Subcutaneous abdominal adipose tissue (tissue), 5 donors: ENCODE results near the gene ESYT2.

Experiments
- H3K27ac ChIP-seq: one replicate; pipeline ENCODE4 v1.7.0; 2013; ENCODE audit warnings: low read depth, mild to moderate bottlenecking, inconsistent platforms, low read length, moderate library complexity
- H3K27me3 ChIP-seq, 5 donors: one replicate each; pipeline ENCODE4 v1.7.0; 2013; ENCODE audit warnings: low read length in 5 of 5, inconsistent platforms in 1 of 5; ENCODE audit not compliant: control insufficient read depth in 5 of 5, insufficient read depth in 4 of 5
- H3K36me3 ChIP-seq, 5 donors: one replicate each; pipeline ENCODE4 v1.7.0; 2013; ENCODE audit warnings: low read length in 5 of 5; ENCODE audit not compliant: control insufficient read depth in 5 of 5, insufficient read depth in 5 of 5
- H3K4me1 ChIP-seq, 5 donors: one replicate each; pipeline ENCODE4 v1.7.0; 2013; ENCODE audit warnings: low read length in 5 of 5, mild to moderate bottlenecking in 3 of 5, moderate library complexity in 1 of 5; ENCODE audit not compliant: control insufficient read depth in 5 of 5, insufficient read depth in 5 of 5
- H3K4me3 ChIP-seq, 5 donors: one replicate each; pipeline ENCODE4 v1.7.0; 2013; ENCODE audit warnings: low read length in 5 of 5, low read depth in 1 of 5
- H3K9ac ChIP-seq, 5 donors: one replicate each; pipeline ENCODE4 v1.7.0; 2013; ENCODE audit warnings: low read length in 5 of 5, mild to moderate bottlenecking in 4 of 5, moderate library complexity in 3 of 5
- H3K9me3 ChIP-seq, 5 donors: one replicate each; pipeline ENCODE4 v1.7.0; 2013; ENCODE audit warnings: low read length in 5 of 5; ENCODE audit not compliant: control insufficient read depth in 5 of 5
- donor health status: healthy.
- donor health status: healthy.
- donor health status: healthy.
- donor health status: healthy.
- donor health status: healthy.

The ESYT2 gene

DNA sequence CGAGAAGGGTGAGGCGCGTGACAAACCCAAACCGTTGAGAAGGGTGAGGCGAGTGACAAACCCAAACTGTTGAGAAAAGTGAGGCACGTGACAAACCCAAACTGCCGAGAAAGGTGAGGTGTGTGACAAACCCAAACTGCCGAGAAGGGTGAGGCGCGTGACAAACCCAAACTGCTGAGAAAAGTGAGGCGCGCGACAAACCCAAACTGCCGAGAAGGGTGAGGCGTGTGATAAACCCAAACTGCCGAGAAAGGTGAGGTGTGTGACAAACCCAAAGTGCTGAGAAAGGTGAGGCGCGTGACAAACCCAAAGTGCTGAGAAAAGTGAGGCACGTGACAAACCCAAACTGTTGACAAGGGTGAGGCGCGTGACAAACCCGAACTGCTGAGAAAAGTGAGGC lies 25.0 kb downstream of the ESYT2 start:
- Histone ChIP-seq H3K27ac (no peak overlapping the region), H3K4me3 (no peak overlapping the region), H3K4me1 (peaks cover 0 to 36% (median 24%) of the 10 kb centered on the region in 5 donors), H3K9ac (no peak overlapping the region), H3K36me3 (peaks cover 0 to 9% (median 7%) of the 10 kb centered on the region in 5 donors), H3K27me3 (no peaks in the 10 kb centered on the region), H3K9me3 (no peaks in the 10 kb centered on the region)

DNA sequence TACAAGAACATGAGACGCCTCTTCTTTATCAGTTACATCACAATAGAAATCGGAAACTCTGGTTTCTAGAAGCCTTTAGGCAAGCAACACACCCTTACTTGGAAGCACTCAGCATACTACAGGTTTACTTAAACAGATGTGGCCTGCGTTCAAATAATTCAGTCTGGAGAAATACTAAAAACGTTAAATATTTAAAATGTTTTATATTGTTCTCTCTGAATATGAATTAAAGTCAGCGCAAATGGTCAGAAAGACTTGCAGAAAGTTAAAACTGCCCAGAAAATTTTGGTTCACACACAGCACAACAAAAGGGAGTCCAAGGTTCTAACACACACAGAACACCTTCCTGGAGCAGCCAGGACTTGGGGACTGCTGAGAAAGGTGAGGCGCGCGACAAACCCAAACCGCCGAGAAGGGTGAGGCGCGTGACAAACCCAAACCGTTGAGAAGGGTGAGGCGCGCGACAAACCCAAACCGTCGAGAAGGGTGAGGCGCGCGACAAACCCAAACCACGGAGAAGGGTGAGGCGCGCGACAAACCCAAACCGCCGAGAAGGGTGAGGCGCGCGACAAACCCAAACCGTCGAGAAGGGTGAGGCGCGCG lies 25.8 kb downstream of the ESYT2 start:
- H3K36me3 ChIP-seq = peaks cover 0 to 7% (median 7%) of the 10 kb centered on the region in 5 donors
- no peak overlapping the region for H3K4me3 ChIP-seq
- H3K27ac ChIP-seq = peak overlapping the region; percentile 77
- no peaks in the 10 kb centered on the region for H3K9me3 ChIP-seq
- H3K4me1 ChIP-seq = peaks cover 0 to 36% (median 24%) of the 10 kb centered on the region in 5 donors
- no peaks in the 10 kb centered on the region for H3K27me3 ChIP-seq
- H3K9ac ChIP-seq = no peak overlapping the region

DNA sequence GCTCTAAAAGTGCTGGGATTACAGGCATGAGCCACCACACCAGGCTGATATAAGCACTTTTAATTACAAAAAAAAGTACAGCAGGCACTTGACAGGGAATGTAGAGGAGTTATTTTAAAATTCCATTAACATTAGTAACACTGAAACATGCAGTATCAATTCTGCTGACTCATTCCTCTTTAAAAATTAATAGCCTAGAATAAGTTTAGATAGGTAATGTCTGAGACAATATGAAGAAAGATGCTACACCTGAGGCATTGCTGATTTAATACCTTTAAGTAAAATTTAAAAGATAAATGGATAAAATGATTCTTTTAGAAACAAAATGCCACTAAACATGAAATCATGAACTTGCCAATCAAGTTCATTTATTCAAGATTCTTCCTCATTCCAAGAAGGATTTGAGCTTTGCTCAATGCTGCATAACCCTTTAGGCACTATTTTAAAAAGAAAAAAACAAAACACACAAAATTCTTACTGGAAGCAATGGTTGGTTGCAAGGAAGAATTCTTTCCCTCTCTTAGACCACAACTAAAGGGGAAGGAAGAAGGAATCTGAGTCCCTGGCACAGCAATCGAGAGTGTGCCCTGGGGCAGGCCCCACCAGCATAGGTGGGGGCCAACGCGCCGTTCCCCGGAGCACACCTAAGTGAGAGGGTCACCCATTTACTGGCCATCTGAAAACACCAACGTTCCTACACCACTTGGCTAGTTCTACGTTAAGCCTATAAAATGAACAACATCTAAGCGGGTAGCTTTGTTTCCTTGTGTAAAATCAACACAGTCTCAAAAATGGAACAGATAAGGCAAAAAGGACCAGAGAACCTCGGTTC lies 26.6 kb downstream of the ESYT2 start:
- peaks cover 0 to 4% (median 3%) of the 10 kb centered on the region in 5 donors for H3K36me3 ChIP-seq
- peak overlapping the region; percentile 77 for H3K27ac ChIP-seq
- no peaks in the 10 kb centered on the region for H3K9me3 ChIP-seq
- no peak overlapping the region for H3K9ac ChIP-seq
- H3K27me3 ChIP-seq = no peaks in the 10 kb centered on the region
- no peak overlapping the region for H3K4me3 ChIP-seq
- H3K4me1 ChIP-seq = peaks cover 0 to 36% (median 24%) of the 10 kb centered on the region in 5 donors

DNA sequence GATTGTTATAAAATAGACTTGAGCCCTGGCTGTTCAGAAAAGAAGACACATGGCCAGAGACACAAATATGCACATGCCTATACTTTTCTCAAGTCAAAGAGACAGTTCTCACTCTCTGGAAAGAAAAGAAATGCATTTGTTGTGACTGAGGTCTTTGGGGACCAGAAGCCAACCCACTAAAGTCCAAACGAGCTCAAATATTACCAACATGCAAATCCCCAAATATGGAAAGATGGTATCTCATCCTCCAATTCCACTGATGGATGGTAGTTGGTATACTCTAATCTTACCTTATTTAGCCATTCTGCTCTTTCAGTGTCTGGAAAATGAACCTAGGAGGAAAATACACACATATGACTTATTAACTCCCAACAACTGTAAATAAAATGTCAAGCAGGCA lies 30.6 kb downstream of the ESYT2 start:
- Histone ChIP-seq H3K9me3 (no peaks in the 10 kb centered on the region), H3K4me3 (no peak overlapping the region), H3K36me3 (peaks cover 5 to 41% (median 37%) of the 10 kb centered on the region in 5 donors), H3K27me3 (no peaks in the 10 kb centered on the region), H3K27ac (no peak overlapping the region), H3K9ac (no peak overlapping the region), H3K4me1 (peaks cover 0 to 17% (median 15%) of the 10 kb centered on the region in 5 donors)

DNA sequence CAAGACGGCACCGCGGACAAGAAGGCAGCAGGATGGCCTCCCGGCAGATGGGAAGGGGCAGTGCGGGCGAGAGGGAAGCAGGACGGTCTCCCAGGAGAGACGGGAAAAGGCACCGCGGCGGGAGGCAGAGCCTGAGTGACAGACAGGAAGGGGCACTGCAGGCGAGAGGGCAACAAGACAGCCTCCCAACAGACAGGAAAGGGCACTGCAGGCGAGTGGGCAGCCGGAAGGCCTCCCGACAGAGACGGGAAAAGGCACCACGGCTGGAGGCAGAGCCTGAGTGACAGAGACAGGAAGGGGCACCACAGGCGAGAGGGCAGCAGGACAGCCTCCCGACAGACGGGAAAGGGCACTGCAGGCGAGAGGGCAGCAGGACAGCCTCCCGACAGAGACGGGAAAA lies 32.6 kb downstream of the ESYT2 start:
- no peaks in the 10 kb centered on the region for H3K27me3 ChIP-seq
- no peak overlapping the region for H3K9ac ChIP-seq
- H3K9me3 ChIP-seq = no peaks in the 10 kb centered on the region
- H3K4me1 ChIP-seq = peaks cover 0 to 5% (median 0%) of the 10 kb centered on the region in 5 donors
- H3K4me3 ChIP-seq = no peak overlapping the region
- H3K36me3 ChIP-seq = peaks cover 13 to 51% (median 48%) of the 10 kb centered on the region in 5 donors
- no peak overlapping the region for H3K27ac ChIP-seq

DNA sequence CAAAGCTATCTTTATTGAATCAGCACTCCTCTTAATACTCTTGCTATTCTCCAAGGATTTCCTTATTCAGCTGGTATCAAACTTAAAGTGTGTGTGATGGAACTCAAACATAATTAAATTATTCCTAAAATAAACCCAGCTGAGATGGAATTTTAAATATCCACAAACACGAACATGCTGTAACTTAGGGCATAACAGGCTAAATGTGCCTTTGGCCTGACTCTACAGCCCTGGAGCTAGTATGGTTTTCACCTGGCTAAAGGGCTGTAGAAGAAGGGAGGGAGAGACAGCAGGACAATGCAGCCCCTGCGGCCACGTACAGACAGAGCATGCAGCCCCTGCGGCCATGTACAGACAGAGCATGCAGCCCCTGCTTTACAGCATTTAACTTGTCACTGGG lies 34.0 kb downstream of the ESYT2 start:
- Histone ChIP-seq H3K9me3 (no peaks in the 10 kb centered on the region), H3K36me3 (peaks cover 18 to 62% (median 60%) of the 10 kb centered on the region in 5 donors), H3K27ac (no peak overlapping the region), H3K27me3 (no peaks in the 10 kb centered on the region), H3K4me1 (no peaks in the 10 kb centered on the region), H3K4me3 (no peak overlapping the region), H3K9ac (no peak overlapping the region)

DNA sequence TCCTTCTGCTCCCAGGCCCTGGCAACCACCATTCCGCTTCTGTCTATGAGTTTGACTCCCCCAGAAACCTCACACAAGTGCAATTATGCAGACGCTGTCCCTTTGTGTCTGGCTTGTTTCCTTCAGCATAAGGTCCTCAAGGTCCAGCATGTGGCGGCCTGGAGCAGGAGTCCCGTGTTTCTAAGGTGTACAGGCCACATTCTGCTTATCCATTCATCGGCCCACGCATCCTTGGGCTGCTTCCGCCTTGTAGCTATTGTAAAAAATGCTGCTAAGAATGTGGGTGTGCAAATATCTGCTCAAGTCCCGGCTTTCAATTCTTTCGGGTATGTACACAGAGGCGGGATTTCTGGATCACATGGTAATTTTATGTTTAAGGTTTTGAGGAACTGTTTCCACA lies 38.2 kb downstream of the ESYT2 start:
- Histone ChIP-seq H3K4me1 (peaks cover 0 to 6% (median 0%) of the 10 kb centered on the region in 5 donors), H3K9ac (no peak overlapping the region), H3K9me3 (no peaks in the 10 kb centered on the region), H3K4me3 (no peak overlapping the region), H3K27me3 (no peaks in the 10 kb centered on the region), H3K36me3 (peaks cover 25 to 68% (median 56%) of the 10 kb centered on the region in 5 donors), H3K27ac (no peak overlapping the region)

DNA sequence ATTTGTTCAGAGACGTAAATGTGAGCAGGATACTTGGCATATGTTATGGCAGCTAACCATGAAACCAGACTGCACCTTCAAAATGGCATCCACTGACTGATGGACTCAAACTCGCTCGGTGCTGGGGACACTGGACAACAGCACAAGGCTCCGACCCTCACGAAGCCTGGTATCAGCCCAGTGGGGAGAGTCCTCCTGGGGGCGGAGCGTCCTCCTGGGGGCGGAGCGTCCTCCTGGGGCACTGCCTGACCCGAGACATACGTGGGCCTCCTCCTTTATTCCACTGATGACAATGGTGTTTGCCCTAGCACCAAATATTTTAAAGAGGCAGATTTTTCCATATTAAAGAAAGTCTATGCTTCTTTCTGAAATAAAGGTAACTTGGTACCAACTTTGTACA lies 39.5 kb downstream of the ESYT2 start:
- no peak overlapping the region for H3K27ac ChIP-seq
- peaks cover 24 to 55% (median 43%) of the 10 kb centered on the region in 5 donors for H3K36me3 ChIP-seq

DNA sequence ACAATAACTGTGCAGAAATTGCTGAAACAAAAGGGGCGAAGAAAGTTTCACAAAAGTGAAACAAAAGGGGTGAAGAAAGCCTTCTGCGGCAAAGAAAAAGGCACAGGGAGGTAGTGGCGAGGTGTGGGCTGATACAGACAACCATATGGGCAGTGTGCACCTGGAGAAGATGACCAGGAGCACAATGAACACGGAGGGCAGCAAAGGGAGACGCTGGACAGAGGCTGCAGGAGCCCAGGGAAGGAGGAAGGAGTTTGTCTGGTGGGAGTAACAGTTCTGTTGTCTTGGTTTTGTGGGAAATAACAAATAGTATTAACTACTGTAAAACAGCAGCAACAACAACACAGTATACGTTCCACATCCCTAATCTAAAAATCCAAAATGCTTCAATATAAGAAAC lies 42.4 kb downstream of the ESYT2 start:
- Histone ChIP-seq H3K9ac (no peak overlapping the region), H3K4me1 (peaks cover 5 to 28% (median 13%) of the 10 kb centered on the region in 5 donors), H3K27ac (no peak overlapping the region), H3K36me3 (peaks cover 19 to 64% (median 47%) of the 10 kb centered on the region in 5 donors), H3K4me3 (no peak overlapping the region), H3K9me3 (no peaks in the 10 kb centered on the region), H3K27me3 (no peaks in the 10 kb centered on the region)

More for the DNA sequence above, 39.5 kb downstream of the ESYT2 start:
- Histone ChIP-seq H3K4me1 (peaks cover 0 to 6% (median 0%) of the 10 kb centered on the region in 5 donors), H3K4me3 (no peak overlapping the region), H3K9me3 (no peaks in the 10 kb centered on the region), H3K9ac (no peak overlapping the region), H3K27me3 (no peaks in the 10 kb centered on the region)

DNA sequence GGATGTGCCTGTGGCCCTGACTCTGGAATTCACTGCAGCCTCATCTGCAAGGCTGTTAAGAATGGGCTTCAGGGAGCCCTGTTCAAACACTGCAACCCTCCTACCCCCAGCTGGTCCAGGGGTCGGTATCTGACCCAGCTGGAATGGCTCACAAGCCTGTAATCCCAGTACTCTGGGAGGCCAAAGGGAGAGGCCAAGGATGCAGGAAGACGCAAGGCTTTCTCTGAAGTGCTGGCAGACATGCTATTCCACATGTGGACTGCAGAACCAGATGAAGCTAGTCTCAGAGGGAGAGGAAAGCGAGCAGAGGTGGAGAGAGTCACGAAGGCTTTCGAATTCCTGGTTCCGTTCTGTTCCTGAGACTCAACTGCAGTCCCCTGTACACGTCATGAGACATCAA lies 45.0 kb downstream of the ESYT2 start:
- H3K4me1 ChIP-seq = peaks cover 5 to 28% (median 19%) of the 10 kb centered on the region in 5 donors
- H3K36me3 ChIP-seq = peaks cover 27 to 60% (median 43%) of the 10 kb centered on the region in 5 donors
- H3K9ac ChIP-seq = no peak overlapping the region
- H3K4me3 ChIP-seq = no peak overlapping the region
- H3K27ac ChIP-seq = no peak overlapping the region
- no peaks in the 10 kb centered on the region for H3K27me3 ChIP-seq
- H3K9me3 ChIP-seq = no peaks in the 10 kb centered on the region
